Prostate gland (tissue), 2 donors: ENCODE measurements around the gene GAP43. TPM values are rescaled to one million over a fixed set of nuclear protein-coding genes. Genes with fewer than 3 reads are reported as not detected.

ENCODE experiments used
- DNase-seq: peaks from one replicate; pipeline ENCODE4 v3.0.0-alpha.2; 2019; ENCODE audit warnings: low spot score
- H3K27ac ChIP-seq, 2 donors: fragments of 200-600 bp; sonication (generic); 2 replicates each; pipeline ENCODE4 v1.5.1; 2017 to 2019
- H3K27me3 ChIP-seq: fragments of 200-600 bp; sonication (generic); replicated peaks from 2 replicates; pipeline ENCODE4 v1.5.1; 2019; ENCODE audit not compliant: insufficient read depth
- H3K36me3 ChIP-seq, 2 donors: fragments of 200-600 bp; sonication (generic); 1 replicate in 1 of 2; 2 replicates in 1 of 2; pipeline versions ENCODE4 v1.5.1 to v1.8.1; 2017 to 2019
- H3K4me1 ChIP-seq: fragments of 200-600 bp; sonication (generic); replicated peaks from 2 replicates; pipeline ENCODE4 v1.5.1; 2019
- H3K4me3 ChIP-seq, 2 donors: fragments of 200-600 bp; sonication (generic); 2 replicates each; pipeline ENCODE4 v1.5.1; 2017 to 2019
- H3K9me3 ChIP-seq: fragments of 200-600 bp; sonication (generic); 2 replicates; pipeline ENCODE4 v1.5.1; 2017
- POLR2A ChIP-seq: fragments of 450-650 bp; IDR thresholded peaks from one replicate; pipeline ENCODE4 v1.6.1; 2016; ENCODE audit warnings: antibody characterized with exemption, mild to moderate bottlenecking
- POLR2AphosphoS5 ChIP-seq: sonication (generic); formaldehyde crosslinking; IDR thresholded peaks from one replicate; pipeline ENCODE4 v1.6.1; 2017; ENCODE audit warnings: antibody characterized with exemption
- WGBS: methylation state at CpG from one replicate; pipeline ENCODE4 v1.1.5; 2018; 5-methylcytosine and 5-hydroxymethylcytosine counted together
- intact Hi-C: fragments of 100-400 bp; cut with DNase I; formaldehyde crosslinking; loops from one replicate; pipeline ENCODE4 v1.14.2; 2022
- total RNA-seq, 2 donors: library from RNA; depleted of rRNA; stranded (reverse); fragments of >200 nt; gene quantifications; one replicate each; pipeline ENCODE4 v1.1.0, GENCODE V29; 2016
- TF ChIP-seq, protein P1 (sequence below), 4 experiments: fragments of 200-600 bp in 2 of 4; fragments of 450-650 bp in 2 of 4; sonication (generic) in 2 of 4; IDR thresholded peaks; 1 replicate in 3 of 4; 2 replicates in 1 of 4; pipeline ENCODE4 v1.5.1; 2016 to 2019; ENCODE audit warnings: antibody characterized with exemption in 4 of 4, mild to moderate bottlenecking in 2 of 4, moderate library complexity in 2 of 4

GAP43 gene
- total RNA-seq, 2 donors from 2014 or later: 0.74 TPM; not detected in 1

DNA sequence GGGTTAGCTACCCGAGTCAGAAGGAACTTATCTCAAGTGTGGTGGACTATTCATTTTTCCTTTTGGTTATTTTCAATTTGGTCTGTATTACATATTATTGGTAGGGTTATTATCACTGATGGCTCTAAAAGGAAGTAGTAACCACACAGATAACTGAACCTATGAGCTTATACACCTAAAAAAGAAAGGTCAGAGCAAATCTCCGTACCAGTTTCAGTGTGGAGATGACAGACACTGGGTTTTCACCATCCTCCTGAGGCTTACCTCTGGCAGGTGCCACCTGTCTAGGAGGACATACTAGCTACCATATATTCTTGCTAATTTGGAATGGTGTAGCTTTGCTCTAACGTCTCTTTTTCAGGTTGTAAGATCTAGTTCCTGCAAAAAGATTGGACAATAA is 10.2 kb downstream of the GAP43 start:
- WGBS: 87% methylated on average over 3 of the region's 3 CpGs
- TF ChIP-seq, protein P1, sequence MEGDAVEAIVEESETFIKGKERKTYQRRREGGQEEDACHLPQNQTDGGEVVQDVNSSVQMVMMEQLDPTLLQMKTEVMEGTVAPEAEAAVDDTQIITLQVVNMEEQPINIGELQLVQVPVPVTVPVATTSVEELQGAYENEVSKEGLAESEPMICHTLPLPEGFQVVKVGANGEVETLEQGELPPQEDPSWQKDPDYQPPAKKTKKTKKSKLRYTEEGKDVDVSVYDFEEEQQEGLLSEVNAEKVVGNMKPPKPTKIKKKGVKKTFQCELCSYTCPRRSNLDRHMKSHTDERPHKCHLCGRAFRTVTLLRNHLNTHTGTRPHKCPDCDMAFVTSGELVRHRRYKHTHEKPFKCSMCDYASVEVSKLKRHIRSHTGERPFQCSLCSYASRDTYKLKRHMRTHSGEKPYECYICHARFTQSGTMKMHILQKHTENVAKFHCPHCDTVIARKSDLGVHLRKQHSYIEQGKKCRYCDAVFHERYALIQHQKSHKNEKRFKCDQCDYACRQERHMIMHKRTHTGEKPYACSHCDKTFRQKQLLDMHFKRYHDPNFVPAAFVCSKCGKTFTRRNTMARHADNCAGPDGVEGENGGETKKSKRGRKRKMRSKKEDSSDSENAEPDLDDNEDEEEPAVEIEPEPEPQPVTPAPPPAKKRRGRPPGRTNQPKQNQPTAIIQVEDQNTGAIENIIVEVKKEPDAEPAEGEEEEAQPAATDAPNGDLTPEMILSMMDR (IDR thresholded peaks at IDR 0.05): no peak
- TF ChIP-seq POLR2AphosphoS5 (no peak), POLR2A (no peak)

DNA sequence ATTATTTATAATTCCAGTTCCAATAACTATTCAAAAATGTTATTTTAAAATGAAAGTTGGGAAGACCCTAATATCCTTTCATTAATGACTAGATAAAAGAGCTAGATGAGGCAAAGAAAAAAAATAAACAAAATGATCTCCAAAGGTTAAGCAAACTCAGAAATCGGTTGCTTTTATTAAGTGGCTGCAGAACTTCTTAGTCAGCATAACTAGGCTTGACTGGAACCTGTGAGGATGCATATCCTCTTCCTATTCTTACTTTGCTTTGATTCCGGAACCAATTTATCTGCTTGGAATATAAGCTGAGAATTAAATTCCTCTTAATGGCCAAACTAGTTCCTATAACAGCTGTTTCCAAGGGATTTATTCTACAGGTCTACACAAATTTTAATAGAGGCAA is 10.7 kb downstream of the GAP43 start:
- Histone ChIP-seq H3K27me3 (no peaks in the 10 kb centered on the region), H3K4me1 (no peaks in the 10 kb centered on the region), H3K36me3 (no peaks in the 10 kb centered on the region), H3K9me3 (no peaks in the 10 kb centered on the region), H3K27ac (no peak overlapping the region), H3K4me3 (no peak overlapping the region)
- no peak for DNase-seq
- TF ChIP-seq POLR2AphosphoS5 (no peak), POLR2A (no peak)
- TF ChIP-seq, protein P1 (IDR thresholded peaks at IDR 0.05): no peak
- whole genome bisulfite sequencing: 75% methylated on average over 2 of the region's 2 CpGs
- intact Hi-C loops: no loop called here

More for the DNA sequence above, 10.2 kb downstream of the GAP43 start:
- DNase-seq: no peak
- Histone ChIP-seq H3K9me3 (no peaks in the 10 kb centered on the region), H3K4me3 (no peak overlapping the region), H3K27ac (no peak overlapping the region), H3K4me1 (no peaks in the 10 kb centered on the region), H3K27me3 (no peaks in the 10 kb centered on the region), H3K36me3 (no peaks in the 10 kb centered on the region)
- intact Hi-C loops: no loop called here

DNA sequence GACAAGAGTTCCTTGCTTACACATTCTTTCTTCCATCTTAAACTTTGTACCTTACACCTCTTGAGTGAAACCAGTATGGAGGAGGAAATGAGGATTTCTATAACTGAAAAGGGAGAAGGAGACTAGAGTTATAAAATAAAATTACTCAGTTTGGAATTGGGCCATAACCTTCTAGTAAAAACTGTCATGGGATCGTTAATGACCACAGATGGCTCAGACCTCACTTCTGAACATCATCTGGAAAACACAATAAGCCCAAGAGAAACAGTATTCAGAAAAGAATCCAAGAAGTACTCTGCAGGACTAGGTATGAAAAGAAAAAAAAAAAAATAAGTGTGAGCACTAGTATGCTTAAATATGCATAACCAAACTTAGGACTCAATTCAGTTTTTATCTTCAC is 12.1 kb downstream of the GAP43 start:
- 9% methylated on average over 1 of the region's 1 CpG for WGBS
- H3K4me1 ChIP-seq: no peaks in the 10 kb centered on the region
- no peaks in the 10 kb centered on the region for H3K9me3 ChIP-seq
- H3K36me3 ChIP-seq: no peaks in the 10 kb centered on the region
- TF ChIP-seq, protein P1 (IDR thresholded peaks at IDR 0.05): no peak
- no peak for TF ChIP-seq POLR2A
- no peak for TF ChIP-seq POLR2AphosphoS5
- intact Hi-C loops: no loop called here
- H3K27ac ChIP-seq: no peak overlapping the region
- no peak overlapping the region for H3K4me3 ChIP-seq
- no peak for DNase-seq
- H3K27me3 ChIP-seq: no peaks in the 10 kb centered on the region

DNA sequence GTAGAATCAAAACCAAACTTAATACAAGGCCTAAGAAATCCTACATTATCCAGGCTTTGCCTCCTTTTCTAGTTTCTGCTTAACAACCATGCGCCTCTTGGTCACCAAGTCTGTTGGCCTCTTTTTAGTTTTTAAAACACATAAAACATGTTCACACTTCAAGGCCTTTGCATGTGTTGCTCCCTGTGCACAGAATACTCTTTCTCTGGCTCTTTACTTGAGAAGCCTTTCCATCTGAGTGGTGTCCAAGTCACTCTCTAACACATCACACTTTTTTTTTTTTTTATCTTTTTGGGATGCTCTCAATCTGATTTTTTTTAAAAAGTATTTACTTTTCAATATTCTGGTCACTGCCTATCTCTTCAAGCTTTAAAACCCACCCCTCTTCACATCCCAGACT is 14.9 kb downstream of the GAP43 start:
- no peaks in the 10 kb centered on the region for H3K4me1 ChIP-seq
- TF ChIP-seq, protein P1 (IDR thresholded peaks at IDR 0.05): no peak
- no peak for TF ChIP-seq POLR2A
- TF ChIP-seq POLR2AphosphoS5: no peak
- DNase-seq: no peak
- 98% methylated on average over 1 of the region's 1 CpG for WGBS
- no peaks in the 10 kb centered on the region for H3K36me3 ChIP-seq
- H3K4me3 ChIP-seq: no peak overlapping the region
- H3K9me3 ChIP-seq: no peaks in the 10 kb centered on the region
- no peaks in the 10 kb centered on the region for H3K27me3 ChIP-seq
- intact Hi-C loops: no loop called here
- no peak overlapping the region for H3K27ac ChIP-seq

DNA sequence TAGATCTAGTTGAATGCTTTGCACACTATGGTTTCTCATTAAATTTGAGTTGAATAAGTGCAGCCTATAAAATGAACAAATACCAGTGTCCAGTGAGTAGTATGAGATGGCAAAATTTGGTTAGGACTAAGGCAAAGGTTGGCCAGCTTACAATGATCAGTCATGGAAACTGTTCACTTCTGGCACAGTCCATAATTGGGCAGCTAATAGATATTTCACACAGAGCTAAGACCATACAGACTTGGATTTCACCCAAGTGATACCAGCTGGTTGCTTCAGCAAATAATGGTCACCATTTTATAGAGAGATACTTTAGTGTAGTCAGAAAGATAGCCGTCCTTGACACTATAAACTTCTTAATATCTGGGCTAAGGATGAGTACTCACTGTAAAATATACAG is 15.7 kb downstream of the GAP43 start:
- DNase-seq: no peak
- no peaks in the 10 kb centered on the region for H3K4me1 ChIP-seq
- 62% methylated on average over 1 of the region's 1 CpG for WGBS
- TF ChIP-seq, protein P1 (IDR thresholded peaks at IDR 0.05): no peak
- TF ChIP-seq POLR2A (no peak), POLR2AphosphoS5 (no peak)
- H3K9me3 ChIP-seq: no peaks in the 10 kb centered on the region
- no peaks in the 10 kb centered on the region for H3K27me3 ChIP-seq
- H3K27ac ChIP-seq: no peak overlapping the region
- H3K4me3 ChIP-seq: no peak overlapping the region
- no peaks in the 10 kb centered on the region for H3K36me3 ChIP-seq
- intact Hi-C loops: no loop called here
